AG09309 (cell line): ENCODE results near the gene PHLPP1.

ENCODE experiments used
- DNase-seq: peaks from one replicate; pipeline ENCODE4 v3.0.0-alpha.2; 2010; ENCODE audit warnings: low read depth
- H3K4me3 ChIP-seq: 2 replicates; pipeline ENCODE4 v1.5.1; 2011; ENCODE audit warnings: mild to moderate bottlenecking, low read depth, low read length, moderate library complexity; ENCODE audit not compliant: control insufficient read depth
- TF ChIP-seq, protein P1 (sequence below): IDR thresholded peaks from 2 replicates; pipeline ENCODE4 v1.5.1; 2011; ENCODE audit warnings: mild to moderate bottlenecking, low read depth, low read length, inconsistent platforms; ENCODE audit not compliant: insufficient read depth, control insufficient read depth; ENCODE audit errors: missing control alignments

PHLPP1 gene

DNA sequence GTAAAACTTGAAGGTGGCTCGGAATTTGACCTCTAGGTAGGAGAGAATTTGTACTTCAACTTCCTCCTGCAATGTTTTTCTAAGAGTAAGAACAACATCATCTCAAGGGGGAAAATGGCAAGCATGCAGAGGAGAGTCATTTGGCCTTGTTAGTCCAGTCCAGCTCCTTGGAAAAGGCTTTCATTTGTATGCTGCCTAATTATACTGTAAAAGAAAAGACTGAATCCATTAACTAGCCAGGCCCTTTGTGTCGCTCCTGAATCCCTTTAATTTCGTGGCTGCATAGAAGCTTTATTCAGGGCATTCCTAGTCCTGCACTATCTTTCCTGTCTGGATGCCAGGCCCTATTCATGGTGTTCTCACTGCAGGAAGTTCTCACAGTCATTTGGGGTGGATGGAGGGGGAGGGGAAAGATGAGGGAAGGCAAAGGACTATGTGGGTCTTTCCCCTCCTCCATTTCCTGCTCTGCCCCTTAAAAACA is 36.0 kb downstream of the PHLPP1 start:
- TF ChIP-seq, protein P1, sequence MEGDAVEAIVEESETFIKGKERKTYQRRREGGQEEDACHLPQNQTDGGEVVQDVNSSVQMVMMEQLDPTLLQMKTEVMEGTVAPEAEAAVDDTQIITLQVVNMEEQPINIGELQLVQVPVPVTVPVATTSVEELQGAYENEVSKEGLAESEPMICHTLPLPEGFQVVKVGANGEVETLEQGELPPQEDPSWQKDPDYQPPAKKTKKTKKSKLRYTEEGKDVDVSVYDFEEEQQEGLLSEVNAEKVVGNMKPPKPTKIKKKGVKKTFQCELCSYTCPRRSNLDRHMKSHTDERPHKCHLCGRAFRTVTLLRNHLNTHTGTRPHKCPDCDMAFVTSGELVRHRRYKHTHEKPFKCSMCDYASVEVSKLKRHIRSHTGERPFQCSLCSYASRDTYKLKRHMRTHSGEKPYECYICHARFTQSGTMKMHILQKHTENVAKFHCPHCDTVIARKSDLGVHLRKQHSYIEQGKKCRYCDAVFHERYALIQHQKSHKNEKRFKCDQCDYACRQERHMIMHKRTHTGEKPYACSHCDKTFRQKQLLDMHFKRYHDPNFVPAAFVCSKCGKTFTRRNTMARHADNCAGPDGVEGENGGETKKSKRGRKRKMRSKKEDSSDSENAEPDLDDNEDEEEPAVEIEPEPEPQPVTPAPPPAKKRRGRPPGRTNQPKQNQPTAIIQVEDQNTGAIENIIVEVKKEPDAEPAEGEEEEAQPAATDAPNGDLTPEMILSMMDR = no peak
- H3K4me3 ChIP-seq = no peak overlapping the region
- no peak for DNase-seq

- TF ChIP-seq, protein P1 = no peak
- no peak overlapping the region for H3K4me3 ChIP-seq
- DNase-seq = no peak
These were observed 36.6 kb downstream of the PHLPP1 start for GRCh38 chr18:62751977-62752376.

DNA sequence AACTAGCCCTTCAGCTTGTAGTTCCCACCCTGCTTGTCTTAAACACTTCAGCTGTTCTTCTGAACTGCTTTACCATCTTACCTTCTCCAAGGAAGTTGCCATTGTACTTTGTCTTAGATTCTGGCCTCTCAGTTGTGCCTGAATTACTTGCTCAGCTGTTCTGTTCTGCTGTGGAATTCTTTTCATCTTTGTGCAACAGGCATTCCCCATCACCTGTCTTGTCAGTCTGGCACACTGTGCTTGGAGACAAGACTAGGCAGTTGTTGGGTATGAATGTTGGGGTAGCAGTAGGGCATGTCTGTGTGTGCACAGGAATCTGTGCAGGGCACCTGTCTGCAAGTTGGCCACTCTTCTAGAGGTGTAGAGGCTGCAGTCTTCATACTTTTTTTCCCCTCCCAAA is 38.7 kb downstream of the PHLPP1 start:
- TF ChIP-seq, protein P1 = no peak
- DNase-seq = no peak
- no peak overlapping the region for H3K4me3 ChIP-seq

- no peak overlapping the region for H3K4me3 ChIP-seq
- TF ChIP-seq, protein P1 = no peak
- DNase-seq = no peak
These were observed 40.1 kb downstream of the PHLPP1 start for GRCh38 chr18:62755454-62755853.

GRCh38 chr18:62755946-62756345 is 40.6 kb downstream of the PHLPP1 start:
- no peak for DNase-seq
- TF ChIP-seq, protein P1 = no peak
- no peak overlapping the region for H3K4me3 ChIP-seq

- TF ChIP-seq, protein P1 = no peak
- H3K4me3 ChIP-seq = no peak overlapping the region
- no peak for DNase-seq
These were observed 42.2 kb downstream of the PHLPP1 start for GRCh38 chr18:62757399-62758010.
